HG02678 (cell line): Measurements from ENCODE around the gene IL26.
A peak's percentile ranks its signal among the peaks of the same experiment; 100 is the strongest.
"Not testable (repeated sequence)": the region's sequence is repeated elsewhere in the genome, so short reads cannot be mapped to it uniquely, and the experiment has no call there.

ENCODE experiments used
- ATAC-seq: cut with Tn5 transposase; IDR thresholded peaks from one replicate; pipeline ENCODE4 v1.9.1; 2021; ENCODE audit warnings: mild to moderate bottlenecking, moderate library complexity; ENCODE audit not compliant: unreplicated experiment

Gene IL26

DNA sequence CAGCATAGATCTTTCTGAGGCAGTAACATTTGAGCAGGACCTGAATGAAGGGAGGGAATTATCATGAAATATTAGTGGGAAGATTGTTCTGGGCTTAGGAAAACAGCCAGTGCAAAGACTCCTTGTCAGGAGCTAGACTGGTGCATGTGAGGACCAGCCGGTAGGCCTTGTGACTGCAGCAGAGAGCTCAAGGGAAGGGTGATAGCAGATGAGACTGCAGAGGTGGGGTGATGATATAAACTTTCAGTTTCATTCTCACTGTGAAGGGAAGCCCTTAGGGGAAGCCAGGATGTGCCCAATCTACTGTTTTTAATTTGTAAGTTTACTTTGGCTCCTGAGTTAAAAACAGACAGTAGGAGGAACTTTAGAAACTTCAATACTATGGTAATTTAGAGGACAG is 15.4 kb upstream of the IL26 start:
- peak; percentile 96 for ATAC-seq

DNA sequence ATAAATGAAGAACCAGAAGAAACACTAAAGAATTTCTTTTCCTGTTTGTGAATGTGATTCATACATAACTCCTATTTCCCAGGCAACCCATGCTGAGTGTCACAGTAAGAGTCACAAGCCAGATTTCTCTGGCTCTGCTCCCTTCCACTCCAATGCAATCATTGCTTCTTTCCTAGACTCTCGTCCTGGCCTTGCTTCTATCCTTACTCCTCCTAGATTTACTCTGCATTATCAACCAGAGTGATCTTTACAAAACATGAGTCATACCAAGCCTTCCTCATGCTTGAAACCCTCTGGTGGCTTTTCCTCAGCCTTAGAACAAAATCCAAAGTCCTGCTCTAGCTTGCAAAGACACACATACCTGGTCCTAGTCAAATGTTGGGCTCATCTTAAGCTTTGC is 14.5 kb upstream of the IL26 start:
- ATAC-seq, result no peak

DNA sequence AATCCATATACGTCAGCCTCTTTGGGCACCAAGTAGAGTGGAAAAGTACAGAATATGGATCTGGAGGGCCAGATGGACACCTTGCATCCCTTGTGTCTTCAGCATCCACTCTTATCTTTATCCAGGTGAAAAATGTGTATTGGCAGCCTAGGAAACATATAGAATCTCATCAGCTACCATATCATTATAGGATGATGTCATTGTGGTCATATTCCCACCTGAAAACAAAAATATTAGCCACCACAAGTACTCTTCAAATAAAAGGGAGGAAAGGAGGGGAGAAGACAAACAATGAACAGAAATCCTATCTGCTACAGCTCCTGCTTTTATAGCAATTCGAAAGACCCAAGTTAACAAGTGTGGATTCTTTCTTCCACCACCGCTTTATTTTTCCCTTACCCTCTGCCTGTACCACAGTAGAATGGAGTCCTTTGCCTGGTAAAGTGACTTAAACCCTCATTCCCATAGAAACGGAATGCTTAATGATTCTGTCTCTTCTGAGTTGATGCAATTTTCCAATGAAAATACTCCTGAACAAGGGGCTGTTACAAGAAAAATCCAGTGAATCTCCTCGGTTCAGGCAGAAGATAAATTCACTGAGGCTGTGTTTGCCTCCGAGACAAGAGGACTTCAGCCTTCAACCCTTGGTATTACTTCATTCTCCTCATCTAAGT is 13.8 kb upstream of the IL26 start:
- no peak for ATAC-seq

DNA sequence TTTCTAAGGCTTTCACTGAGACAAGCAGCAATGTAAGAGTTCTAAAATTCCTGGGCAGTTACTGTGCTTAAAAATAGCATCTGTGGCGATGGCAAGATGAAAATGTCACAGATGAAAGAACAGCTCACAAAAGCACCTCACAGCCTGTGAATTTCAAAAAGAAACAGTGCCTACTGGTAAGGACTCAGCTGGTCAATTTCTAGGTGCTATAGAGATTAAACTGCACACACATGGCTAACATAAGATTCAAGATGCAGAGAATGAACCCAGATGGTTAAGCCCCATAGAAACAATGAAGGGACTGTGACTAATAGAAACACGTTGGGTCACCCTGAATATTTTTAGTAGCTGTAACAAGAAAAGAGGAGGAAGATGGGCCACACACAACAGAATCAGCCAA is 12.0 kb upstream of the IL26 start:
- ATAC-seq, result no peak

DNA sequence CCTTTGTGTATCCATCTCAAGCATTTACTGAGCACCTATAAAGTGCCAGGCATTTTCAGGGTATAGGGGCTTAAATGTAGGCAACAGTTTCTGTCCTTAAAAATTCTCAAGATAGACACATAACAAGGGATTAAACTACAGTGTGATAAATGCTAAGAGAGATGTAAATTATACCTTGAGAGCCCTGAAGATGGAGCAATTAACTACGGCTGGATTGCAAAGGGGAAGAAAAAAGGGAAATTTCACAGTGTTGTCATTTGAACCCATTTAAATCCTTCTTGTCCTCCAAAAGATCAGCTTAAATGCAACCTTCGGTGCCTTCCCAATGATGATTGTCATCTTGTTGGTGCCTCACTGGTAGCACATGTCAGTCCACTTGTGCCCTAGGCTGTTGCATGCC is 11.5 kb upstream of the IL26 start:
- ATAC-seq, result no peak

DNA sequence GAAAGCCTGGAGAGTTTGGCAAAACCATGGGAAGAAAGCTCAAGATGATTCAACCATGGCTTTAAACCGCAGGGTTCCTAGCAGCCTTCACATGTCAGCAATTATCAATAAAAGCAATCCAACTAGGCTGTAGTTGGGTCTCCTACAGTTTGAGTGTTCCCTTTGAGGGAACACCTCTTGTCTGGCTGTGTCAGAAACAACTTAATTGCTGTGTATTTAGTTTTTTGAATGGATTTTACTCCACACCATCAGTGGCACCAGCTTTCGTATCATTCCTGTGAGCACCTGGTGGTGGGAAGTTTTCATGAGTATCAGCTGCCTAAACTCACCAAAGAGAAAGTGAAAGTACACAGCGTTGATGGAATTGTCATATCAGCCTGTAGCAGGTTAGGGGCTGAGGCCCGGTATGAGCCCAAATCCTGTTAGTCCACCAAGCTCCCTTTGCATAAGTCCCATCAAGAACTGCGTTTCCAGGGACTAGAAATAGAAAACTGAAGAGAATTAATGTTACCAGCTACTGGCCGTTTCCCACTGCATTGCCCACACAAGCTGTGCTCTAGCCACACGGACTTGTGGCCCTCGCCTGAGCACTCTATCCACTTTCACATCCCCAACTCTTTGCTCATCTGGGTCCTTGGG is 10.9 kb upstream of the IL26 start:
- peak; percentile 69 for ATAC-seq

DNA sequence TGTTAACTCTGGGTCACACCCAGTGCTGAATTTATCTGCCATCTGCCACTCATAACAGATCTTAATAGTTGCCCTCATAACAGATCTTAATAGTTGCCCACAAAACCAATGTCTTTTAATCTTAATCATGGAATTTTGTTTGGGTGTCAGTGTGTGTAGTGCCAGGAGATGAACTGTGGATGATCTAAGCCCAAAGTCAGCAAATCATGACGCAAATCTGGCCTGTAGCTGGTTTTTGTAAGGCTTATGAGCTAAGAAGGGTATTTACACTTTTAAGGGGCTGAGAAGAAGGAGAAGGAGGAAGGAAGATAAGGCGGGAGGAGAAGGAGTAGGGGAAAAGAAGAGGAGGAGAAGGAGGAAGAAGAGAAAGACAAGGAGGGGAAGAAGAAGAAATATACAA is 10.0 kb upstream of the IL26 start:
- no peak for ATAC-seq

DNA sequence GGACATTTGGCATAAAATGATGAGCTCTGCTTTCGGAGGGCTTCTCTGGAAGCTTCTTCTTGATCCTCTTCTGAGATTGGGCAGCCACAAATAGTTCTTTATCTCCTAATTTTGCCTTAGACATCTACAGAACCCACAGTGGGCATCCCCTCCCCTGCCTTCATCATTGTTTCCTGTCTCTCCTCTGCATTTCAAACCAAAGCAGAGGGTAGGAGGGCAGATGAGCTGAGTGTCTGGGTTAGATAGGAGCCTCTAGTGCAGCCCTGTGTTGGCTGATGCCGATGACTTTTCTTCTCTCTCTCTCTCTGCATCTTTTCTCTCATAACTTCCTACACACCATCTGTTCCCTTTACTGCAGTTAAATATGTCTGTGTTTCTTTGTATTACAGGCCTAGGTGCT is 8.5 kb upstream of the IL26 start:
- no peak for ATAC-seq

DNA sequence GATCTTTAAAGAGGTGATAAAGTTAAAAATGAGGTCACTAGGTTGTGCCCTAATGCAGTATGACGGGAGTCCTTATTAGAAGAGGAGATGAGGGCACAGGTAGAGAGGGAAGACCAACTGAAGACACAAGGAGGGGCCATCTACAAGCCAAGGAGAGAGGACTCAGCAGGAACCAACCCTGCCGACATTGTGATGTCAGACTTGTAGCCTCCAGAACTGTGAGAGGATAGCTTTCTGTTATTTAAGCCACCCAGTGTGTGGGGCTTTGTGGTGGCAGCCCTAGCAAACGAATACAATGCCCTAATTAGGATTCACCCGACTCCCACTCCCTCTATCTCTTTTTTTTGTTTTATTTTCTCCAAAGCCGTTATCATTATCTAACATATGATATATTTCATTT is 7.9 kb upstream of the IL26 start:
- no peak for ATAC-seq

DNA sequence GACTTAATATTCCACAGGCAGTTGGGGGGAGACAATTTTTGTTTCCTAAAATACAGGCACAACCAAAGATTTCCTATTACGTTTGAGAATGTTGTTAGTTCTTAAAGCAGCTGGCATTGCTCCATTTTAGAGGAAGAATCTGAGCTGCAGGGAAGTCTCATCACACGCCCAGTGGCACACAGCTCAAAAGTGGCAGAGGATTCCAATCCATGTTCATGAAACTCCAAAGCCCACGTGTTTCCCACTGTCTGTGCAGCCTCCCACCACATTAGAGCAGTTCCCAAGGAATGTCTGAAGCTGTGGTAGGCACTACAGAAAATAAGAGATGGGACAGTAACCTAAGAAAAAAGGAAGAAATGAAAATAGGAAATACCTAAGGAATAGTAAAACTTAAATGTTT is 6.1 kb upstream of the IL26 start:
- no peak for ATAC-seq

DNA sequence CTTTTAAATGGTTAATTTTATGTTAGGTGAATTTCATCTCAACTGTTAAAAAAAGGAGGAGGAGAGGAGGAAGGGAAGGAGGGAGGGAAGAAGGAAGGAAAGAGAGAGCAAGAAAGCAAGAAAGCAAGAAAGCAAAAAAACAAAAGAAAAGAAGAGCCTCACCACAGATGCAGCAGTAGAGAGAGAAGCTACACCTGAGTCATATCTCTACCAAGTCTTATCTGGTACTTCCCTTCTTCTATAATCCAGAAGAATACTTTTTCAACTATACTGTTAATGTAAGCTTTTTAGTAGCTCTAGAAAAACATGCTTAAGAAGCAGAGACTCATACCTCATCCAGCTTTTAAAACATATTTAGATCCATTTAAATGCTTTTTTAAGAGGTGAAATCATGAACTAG is 5.6 kb upstream of the IL26 start:
- ATAC-seq, result no peak

DNA sequence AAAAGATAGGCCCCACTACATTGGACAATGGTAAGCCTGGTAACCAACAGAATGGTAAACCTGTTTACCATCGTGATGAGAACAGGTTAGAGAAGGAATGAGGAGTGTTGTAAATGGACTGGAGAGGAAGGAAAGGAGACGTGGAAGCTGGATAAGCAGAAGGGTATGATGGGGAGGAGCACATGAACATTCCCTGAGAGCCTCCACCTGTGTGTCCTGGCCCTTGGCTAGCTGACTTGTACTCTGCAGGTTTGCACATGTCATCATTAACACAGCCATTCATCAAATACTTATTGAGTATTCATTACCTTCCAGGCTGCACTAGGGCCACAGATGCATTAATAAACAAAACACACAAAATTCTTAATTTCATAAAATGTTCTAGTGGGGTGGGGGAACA is 4.3 kb upstream of the IL26 start:
- ATAC-seq, result no peak

DNA sequence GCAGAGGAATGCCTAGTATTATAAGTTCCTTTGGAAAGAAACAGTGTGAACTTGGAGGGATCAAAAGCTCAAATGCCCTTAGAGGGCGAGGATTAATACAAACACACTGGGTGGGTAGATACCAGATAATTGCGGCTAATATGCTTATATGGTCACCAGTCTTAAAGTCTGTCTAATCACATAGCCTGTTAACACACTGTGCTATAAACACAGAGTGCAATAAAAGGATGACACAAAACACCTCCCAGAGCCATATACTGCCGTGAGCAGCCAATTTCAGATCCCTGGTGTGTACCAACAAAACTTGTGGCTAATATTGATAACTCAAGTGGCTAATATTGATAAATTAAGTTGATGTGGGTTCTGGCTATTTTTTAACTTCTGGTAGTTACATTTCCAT is 1.7 kb upstream of the IL26 start:
- no peak for ATAC-seq

DNA sequence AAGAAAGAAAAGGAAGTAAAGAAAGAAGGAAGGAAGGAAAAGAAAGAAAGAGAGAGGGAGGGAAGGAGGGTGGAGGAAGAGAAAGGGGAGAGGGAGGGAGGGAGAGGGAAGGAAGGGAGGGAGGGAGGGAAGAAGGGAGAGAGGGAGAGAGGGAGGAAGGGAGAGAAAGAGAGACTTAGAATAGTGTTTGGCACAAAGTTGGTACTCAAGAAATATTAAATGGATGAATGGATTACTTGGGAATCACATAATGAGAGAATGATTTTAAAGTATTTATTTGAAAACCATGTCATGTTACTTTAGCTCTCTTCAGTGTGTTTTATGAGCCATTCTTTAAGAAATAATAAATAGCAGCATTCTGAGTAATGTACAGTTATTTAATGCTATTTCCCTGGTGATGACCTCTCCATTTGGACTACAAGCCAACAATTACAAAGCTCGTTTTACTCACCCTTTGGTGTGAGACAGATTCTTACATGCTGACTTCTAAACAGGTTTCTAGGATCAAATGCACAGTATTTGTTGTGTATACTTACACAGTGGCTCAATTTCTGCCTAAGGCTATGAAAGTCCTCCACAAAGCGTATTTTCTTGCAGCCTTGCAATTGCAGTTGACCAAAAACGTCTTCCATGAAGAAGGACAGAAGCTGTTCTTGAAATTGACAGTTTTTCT is 861 bp downstream of the IL26 start:
- no peak for ATAC-seq

DNA sequence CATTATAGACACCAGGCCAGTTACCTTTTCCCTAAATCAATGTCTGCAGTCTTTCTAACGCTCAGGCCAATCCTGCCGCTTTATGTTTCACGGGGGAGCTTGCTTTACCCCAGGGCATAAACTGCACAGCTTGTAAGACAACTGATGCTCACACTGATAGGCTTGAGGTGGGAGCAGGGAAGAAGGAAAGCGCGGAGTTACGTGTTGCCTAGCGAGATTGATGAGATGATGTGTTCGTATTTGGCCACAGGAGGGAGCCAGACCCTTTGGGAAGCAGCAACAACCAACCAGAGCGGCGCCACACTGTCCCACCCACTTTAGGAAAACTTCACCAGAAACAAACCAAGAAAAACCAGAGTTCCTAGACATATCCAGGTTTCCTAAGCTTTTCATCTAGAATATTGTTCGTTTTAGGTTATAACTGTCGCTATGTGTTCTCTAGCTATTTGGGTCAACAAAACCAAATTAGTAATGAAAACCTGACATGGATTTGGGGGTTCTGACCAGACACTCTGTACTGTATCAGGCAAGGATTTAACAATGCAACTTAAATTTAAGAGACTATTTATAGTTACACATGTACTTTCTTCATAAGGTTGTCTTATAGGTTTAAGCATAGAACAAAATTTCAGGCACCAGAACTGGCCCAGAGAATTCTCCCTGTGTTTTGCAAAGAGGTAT is 2.4 kb downstream of the IL26 start:
- peak; percentile 99 for ATAC-seq

DNA sequence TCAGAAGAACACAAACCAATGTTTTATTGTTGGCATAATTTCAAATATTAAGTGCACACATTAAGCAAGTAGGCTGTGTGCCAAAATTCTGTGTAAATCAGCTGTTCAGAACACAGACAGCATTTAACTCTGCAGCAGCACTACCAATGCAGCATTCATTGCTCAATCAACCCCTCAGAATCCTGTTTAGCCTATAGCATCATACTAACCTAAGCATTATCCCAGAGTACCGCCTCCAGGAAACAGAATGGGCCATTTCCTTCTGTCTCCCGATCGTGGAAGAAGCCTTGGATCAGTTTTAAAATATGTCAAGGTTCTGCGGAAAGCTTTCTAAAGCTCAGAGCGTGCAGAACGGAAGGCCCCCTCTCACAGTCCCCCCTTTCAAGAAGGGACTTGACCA is 3.3 kb downstream of the IL26 start:
- ATAC-seq, result no peak

DNA sequence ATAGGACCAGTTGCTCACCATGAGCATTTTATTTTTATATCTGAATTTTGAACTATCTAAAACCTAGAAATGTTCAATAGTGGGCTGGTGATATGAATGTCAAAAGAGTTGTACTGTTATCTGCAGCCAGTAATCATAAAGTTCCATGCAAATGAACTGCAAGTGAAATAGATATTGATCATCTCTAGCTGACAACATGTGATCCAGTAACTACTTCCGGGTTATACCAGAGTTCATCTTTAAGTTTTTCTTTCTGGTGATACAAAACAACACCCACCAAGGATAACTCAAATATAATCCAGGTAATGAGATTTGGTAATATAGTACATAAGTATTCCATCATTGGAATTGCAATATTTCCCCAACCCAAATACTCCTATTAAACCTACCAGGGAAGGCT is 4.1 kb downstream of the IL26 start:
- ATAC-seq, result no peak

DNA sequence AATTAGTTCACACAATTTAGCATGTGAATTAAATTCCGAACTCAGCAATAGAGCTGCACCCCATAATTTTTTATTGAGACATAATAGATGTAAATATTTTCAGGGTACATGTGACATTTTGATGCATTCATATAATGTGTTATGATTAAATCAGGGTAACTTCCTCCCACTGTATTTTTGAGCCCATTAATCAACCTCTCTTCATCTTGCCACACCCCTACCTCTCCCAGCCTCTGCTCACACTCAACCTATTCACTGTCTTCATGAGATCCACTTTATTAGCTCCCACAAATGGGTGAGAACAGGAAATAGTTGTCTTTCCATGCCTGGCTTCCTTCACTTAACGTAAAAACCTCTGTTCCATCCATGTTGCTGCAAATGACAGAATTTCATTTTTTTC is 14.7 kb downstream of the IL26 start:
- ATAC-seq, result no peak

DNA sequence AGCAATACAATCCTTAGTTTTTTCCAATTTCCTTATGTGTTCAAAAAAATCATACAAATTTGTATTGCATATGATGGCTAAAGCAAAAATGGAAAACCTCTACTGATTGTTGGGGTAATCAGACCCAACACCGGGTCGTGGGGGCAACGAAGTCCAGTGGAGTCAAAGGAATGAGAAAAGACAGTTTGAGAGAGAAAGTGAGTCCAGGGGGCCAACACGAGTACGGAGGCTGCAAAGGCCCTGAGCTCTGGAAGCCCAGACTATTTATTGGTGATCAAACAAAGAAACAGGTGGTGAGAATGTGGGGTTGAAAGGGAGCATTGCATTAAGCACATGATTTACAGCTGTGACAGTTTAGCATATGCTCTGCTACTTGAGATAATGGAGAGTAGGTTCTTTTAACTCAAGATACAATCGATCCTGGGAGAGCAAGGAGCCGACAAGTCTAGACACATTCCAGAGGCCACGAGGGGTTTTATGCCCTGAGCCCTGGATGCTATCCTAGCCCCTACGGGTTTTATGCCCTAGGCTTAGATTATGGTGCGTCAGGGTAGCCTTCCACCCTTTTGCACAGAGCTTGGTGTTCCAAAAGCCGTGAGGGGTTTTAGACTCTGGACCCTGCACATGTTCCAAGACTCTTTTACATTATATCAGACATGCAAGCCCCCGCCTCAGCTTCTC is 16.4 kb downstream of the IL26 start:
- ATAC-seq, result not testable (repeated sequence)

DNA sequence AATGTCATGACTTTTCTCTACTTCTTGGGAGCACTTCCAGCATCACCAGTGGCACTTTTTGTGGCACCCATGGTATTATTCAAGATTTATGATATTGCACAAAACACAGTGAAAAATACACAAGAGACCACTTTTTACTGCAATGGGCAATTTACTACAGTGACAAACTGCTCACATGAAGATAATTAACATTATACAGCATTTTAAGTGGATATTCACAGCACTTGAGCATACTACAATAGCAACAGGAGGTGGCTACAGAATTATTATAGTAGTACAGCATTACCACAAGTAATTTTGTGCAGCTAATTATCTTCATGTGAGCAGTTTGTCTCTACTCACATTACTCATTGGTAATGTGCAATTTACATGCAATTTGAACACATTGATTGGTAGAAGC is 18.3 kb downstream of the IL26 start:
- ATAC-seq, result no peak

DNA sequence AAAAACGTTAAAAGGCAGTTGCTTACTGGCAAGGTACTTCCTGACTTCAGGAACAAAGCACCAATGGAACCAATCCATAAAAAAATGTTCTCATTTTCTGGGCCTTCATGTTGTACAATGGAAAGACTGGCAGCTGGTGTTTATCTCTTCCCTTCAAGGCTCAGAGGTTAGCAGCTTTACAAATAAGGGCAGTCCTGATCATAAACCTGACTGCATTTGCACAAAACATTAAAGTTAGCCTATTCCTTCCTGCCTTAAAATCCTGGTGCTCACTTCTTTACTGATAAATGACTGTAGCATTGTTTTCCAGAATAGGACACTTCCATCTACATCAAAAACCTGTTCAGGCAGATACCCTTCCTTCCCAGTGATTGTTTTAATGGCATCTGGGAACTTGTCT is 19.2 kb downstream of the IL26 start:
- ATAC-seq, result no peak
